ENCODE results near the gene BMPR1A.

BMPR1A gene

DNA sequence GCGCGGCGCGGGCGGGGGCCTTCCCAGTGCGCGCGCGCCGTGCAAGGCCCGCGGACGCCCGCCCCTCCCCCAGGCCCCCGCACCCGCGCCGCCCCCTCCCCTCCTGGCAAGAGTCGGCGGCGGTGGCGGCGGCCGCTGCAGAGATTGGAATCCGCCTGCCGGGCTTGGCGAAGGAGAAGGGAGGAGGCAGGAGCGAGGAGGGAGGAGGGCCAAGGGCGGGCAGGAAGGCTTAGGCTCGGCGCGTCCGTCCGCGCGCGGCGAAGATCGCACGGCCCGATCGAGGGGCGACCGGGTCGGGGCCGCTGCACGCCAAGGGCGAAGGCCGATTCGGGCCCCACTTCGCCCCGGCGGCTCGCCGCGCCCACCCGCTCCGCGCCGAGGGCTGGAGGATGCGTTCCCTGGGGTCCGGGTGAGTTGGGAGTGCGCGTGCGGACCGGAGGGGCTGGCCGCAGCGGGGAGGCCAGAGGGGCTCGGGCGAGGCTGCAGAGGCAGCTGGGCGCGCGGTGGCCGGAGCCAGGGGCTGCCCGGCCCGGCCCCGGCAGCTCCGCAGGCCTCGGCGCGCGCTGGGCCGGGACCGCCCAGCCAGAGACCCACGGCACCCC is at the start of gene BMPR1A:
Gene BMPR1A, plus strand, starts transcription at position 109 of the 602 bp plus-strand sequence. CDS start 119,400 bp downstream, outside the sequence.
- DNase-seq (ENCODE audit: low read depth in 2 of 2) = no peak

DNA sequence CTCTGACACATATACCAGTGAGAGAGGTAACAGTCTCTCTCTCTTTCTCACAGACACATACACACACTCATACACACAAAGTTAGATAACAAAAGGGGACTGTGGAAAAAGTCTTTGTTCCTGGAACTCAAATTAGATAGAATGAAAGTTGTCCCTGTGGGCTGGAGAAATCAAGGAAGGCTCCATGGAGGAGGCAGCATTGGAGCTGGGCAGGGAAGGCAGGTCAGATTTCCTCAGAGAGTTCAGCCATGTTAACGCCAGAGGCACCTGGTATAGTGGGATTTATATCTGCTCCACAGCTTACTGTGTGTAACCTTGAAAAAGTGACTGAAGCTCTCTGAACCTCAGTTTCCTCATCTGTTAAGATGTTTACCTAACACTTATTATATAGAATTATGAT is 49.4 kb upstream of the BMPR1A start:
- no peak for DNase-seq (ENCODE audit: low read depth in 2 of 2)

DNA sequence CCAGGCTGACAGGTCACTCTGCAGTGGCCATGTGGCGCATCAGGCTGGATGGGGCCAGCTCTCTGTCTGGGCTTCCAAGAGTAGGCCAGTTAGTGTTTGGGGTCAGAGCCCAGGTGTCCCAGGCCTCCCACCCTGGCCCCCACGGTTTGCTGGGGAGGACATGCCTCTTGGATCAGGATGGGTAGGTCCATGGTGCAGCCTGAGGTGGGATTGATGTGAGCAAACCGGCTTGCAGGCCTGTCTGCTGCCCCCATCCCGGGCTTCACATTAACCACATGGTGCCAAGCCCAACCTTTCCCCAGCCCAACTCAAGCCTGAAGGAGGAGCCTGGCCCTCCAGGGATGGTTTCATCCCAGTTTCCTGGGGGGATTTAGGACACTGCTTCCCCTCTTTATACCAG is 48.9 kb upstream of the BMPR1A start:
- no peak for DNase-seq (ENCODE audit: low read depth in 2 of 2)

DNA sequence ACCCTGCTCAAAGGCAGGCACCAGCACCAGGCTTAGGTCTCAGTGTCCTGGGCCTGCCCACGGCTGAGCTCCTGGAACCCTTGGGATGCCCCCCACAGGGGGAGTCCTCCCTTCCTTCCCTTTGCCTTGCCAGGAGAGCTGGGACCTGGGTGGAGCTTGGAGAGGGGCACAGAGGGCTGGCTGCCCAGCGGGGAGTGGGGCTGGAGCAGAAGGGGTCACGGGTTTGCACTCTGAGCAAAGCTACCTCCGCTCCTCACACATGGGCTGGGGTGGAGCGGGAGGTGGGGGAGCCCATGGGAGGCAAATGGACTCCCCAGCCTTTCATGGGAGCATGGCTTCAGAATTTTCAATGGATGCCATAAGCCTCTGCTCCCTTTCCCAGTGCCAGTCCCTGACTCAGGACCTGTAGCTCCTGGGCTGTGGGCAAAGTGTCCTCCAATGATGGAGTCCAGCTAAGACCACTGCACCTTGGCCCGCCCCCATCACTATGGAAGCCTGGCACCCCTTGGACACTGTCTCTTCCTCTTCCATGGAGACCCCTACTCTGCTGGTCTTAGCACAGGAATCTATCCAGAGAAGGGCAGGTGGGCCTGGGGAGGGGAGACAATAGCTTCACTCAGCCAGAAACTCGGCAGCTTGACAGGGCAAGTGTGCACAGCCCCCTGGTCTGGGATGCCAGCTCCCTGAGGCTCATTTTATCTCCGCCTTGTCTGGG is 48.2 kb upstream of the BMPR1A start:
- no peak for DNase-seq (ENCODE audit: low read depth in 2 of 2)

DNA sequence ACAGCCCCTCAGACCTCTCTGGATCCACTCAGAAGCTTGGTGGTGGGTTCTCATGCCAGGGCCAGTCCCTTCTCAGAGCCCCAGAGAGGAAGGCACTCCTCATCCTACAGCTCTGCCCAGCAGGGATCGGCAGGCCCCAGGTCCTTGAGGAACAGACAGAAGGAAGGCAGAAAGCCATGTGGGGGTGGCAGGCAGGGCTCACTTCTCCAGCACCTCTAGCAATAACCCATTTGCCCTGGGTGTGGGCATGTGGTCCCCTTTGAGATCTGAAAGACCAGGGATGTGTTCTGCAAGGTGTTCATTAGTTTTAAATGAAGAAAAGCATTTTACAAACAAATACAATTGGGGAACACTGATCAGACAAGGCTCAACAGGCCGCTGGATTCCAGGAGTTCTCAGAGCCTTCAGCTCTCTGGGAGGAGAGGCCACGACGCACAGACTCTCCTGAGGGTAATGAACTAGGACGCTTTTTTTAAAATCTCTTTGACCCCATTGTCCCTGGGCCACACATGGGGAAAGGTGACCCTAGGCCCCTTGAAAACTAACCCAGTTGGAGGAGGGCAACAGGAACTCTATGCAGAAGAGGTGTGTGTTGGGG is 47.5 kb upstream of the BMPR1A start:
- DNase-seq (ENCODE audit: low read depth in 2 of 2) = no peak

DNA sequence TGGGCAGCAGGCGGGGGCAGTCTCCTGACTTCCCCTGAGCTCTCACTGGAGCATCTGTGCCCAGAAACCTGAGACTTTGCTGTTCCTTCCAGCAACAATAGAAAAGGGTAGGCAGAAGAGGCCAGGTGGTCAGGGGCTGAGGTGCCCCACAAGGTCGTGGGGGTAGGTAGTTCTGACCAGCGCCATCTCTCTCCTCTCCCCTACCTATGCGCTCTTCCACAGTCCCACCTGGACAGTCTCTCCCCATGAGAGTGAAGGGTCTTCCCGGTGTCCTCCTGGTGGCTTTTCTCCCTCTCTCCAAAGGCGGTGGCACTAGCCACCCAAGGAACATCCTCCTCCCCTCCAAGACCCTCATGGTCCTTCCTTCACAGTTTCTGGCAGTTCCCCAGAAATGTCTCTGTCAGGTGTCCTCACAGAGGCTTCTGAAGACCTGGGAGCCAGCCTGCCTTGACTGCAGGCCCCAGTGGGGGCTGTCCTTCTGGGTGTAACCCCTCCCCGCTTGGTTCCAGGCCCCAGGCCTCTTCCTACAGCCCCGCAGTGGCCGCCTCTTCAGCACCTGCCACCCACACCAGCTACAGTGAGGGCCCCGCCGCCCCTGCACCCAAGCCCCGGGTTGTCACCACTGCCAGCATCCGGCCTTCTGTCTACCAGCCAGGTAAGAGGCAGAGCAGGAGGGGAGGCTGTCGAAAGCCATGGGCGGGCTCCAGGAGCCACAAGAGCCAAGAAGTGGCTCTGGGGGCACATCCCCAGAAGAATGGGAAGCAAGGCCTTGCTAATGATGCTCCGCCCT is 46.8 kb upstream of the BMPR1A start:
- no peak for DNase-seq (ENCODE audit: low read depth in 2 of 2)

DNA sequence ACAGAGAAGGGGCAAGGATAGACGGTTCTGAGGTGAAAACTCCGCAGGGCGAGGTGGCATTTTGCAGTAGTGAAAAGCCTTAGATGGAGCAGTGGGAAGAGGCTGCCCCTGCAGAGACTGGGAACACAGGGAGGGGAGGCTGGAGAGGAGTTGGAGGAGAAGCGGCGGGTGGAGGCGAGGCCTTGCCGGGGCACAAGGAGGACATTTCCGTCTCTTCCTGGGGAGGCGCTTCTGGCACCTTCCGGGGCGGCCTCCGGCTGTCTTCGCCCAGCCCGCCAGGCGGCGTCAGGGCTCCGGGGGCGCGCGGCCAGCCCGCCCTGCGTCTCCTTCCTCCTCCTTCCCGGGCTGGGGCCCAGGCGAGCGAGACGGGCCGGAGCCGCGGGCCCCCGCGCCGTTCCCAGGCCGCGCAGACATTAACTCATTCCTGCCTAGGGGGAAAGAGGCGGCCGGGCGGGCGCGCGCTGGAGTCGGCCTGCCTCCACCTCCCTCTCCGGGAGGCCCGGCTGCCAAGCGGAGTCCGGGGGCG is 45.4 kb upstream of the BMPR1A start:
- peak; percentile 78 to 79 for DNase-seq (ENCODE audit: low read depth in 2 of 2)

DNA sequence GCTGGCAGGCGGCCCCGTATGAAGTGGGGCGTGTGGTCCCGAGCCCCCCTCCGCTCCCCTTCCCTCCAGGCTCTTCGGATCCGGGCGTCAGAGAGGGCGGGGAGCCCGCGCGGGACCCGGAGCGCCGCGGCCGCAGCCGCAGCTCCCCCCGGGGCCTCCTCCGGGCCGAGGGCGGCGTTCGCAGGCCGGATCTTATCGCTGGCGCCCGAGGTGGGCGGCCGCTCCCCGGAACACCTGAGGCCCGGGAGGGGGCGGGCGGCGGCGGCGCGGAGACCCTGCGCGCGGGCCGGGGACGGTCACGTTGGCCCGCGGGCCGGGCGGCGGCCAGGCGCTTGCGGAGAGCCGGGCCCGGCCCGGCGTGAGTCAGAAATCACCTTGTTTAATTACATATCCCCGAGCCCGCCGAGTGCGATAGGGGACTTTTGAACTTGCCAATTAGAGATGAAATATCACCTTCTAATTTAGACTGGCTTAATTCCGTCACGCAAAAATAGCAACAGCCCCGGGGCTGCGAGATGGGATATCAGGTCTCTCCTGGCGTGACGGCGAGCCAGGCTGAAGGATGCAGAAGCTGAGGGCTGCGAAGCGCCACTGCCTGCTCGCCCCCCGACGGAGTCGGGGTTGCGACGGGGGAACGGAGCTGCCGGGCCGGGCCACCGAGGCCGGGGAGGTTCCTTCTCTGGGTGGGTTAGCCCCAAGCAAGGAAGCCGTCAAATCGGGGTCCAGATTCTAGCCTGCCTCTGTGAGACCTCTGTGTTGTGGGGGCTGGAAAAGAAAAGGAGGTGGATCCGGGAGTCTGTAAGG is 44.7 kb upstream of the BMPR1A start:
- peak; percentile 34 to 38 for DNase-seq (ENCODE audit: low read depth in 2 of 2)

DNA sequence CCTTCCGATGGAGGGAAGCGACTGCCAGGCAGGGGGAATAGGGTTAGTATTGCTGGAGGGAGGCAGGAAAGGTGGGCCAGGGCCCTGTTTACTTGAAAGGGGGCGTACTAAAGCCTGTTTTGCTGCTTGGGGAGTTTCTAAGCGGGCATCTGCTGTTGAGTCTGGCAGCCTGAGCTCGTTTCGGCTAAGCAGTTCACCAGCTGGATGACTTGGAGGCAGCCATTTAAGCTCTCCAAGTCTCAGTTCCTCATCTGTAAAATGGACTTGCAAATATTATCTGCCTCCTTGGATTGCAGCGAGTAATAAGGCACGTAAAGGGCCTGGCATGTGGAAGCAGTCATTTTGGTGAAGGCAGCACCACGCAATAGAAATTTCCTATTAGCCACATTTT is 44.1 kb upstream of the BMPR1A start:
- DNase-seq (ENCODE audit: low read depth in 2 of 2) = no peak

DNA sequence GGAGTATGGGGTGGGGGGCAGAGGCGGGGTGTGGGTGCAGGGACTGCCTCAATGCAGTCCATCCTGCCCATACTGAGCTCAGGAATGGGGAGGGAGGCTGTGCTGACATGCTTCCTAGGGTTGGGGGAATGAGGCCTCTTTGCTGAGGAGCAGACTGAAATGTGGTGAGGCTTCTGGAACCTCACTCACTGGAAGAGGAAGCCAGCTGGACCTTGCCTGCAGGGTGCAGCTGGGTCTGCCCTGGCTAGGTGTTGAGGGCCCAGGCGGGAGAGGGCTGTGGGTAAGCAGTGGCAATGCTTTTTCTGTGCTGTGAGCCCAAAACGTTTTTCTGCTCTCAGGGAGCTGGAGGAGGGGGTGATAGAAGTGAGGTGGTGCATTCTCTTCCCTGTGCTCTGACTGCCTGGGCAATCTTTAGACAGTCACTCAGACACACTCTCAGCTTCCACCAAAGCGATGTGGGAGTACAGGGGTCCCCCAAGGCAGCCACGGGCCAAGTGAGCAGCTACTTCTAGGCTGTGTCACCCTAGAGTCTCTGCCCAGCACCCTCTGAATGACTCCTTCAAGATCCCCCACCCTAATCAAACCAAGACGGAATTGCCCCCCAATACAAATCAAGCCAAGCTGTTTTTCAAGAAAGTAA is 41.1 kb upstream of the BMPR1A start:
- DNase-seq (ENCODE audit: low read depth in 2 of 2) = no peak

DNA sequence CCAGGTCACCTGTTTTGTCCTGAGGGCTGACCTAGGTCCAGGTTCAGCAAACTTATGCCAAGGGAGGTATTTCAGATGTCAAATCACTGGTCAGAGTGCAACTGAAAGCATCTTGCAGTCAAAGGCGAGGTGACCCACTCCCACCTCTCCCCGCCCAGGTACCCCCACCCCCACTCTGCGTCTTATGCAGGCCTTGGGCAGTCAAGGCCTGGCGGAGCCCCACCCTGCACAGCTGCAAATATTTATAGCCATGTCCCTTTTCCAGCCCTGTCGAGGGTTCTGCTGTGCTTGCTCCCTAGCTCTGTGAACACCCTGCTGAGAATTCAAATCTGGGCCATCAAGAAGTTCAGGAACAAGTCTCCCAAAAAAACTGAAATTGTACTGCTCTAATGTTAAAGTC is 40.6 kb upstream of the BMPR1A start:
- DNase-seq (ENCODE audit: low read depth in 2 of 2) = no peak

DNA sequence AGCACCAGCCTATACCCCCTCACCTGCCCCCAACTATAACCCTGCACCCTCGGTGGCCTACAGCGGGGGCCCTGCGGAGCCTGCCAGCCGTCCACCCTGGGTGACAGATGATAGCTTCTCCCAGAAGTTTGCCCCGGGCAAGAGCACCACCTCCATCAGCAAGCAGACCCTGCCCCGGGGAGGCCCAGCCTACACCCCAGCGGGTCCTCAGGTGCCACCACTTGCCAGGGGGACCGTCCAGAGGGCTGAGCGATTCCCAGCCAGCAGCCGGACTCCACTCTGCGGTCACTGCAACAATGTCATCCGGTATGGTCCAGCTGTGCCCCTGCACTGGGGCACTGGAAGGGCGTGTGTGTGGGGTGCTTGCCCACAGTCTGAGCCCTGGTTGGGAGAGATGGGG is 40.0 kb upstream of the BMPR1A start:
- DNase-seq (ENCODE audit: low read depth in 2 of 2) = no peak

DNA sequence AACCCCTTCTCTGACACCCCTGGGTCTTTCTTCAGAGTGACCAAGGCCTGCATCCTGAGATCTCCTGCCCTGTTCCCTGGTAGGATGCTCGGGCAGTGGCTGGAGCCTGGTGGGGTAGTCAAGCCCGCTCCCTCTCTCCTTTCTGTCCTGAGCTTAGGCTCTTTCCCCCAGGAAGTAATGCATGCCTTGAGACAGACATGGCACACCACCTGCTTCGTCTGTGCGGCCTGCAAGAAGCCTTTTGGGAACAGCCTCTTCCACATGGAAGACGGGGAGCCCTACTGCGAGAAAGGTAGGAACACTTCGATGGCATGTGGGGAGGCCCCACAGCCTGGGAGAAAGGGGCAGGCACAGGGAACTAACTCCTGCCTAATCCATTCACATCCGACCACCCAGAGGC is 37.9 kb upstream of the BMPR1A start:
- DNase-seq (ENCODE audit: low read depth in 2 of 2) = no peak

DNA sequence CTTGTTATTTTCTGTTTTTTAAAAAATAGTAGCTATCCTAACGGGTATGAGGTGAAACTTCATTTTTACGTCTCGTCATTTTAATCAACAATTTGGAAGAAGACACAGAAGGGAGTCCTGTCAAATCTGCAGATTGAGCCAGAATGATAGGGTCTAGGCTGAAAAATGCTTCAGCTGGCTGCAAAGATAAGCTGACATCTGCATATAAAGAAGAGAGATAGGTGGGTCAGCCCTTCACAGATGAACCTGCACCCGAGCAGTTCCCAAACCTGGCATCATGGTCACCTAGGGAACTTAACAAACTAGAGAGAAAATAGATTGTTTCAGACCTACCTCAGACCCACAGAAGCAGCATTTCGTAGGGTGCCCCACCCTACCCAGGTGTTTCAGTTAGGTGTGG is 35.2 kb upstream of the BMPR1A start:
- no peak for DNase-seq (ENCODE audit: low read depth in 2 of 2)

DNA sequence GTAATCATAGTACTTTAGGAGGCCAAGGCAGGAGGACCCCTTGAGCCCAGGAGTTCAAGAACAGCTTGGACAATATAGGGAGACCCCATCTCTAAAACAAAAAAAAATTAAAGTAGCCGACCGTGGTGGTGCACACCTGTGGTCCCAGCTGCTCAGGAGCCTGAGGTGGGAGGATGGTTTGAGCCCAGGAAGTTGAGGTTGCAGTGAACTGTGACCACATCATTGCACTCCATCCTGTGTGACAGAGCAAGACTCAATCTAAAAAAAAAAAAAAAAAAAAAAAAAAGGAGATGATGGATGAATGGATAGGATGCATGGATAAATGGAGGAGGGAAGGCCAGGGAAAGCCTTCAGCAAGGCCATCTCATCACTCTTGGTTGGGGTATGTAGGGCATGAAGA is 33.4 kb upstream of the BMPR1A start:
- no peak for DNase-seq (ENCODE audit: low read depth in 2 of 2)

DNA sequence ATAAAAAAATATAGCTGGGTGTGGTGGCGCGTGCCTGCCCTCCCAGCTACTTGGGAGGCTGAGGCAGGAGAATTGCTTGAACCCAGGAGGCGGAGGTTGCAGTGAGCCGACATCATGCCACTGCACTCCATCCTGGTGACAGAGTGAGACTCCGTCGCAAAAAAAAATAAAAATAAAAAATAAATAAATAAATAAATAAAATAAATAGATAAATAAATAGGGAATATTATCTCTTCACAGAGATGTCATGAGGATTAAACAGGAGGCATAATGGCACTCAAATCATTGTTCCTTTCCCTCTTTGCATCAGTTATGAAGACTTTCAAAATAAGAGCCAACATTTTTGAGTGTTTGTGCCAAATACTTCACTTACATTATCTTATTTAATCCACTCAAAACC is 32.0 kb upstream of the BMPR1A start:
- no peak for DNase-seq (ENCODE audit: low read depth in 2 of 2)

DNA sequence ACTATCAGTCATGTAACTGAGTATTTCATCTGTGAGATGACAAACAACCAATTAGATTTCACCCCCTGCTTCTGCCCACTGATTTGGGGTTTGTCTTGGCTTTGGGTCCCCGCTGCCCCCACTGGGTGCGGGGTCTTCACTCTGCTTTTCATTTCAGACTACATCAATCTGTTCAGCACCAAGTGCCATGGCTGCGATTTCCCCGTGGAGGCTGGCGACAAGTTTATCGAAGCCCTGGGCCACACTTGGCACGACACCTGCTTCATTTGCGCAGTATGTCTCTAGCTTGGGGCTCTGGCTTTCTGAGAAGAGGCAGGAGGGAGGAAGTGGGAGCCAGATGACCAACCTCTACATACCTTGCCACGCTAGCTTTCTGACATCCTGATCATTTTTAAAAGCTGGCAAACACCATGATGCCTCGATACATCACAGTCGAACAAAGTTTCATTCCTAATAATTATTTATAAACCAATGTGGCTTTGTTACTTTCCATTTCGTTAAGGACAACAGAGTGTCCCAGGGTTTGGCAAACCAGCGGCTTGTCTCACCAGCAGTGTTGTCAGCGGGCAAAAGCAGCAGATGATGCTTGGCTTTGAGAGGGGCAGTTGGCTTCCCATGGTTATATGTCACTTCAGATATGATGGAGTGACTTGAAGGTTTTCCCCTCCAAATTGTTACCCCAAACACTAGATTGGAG is 30.3 kb upstream of the BMPR1A start:
- DNase-seq (ENCODE audit: low read depth in 2 of 2) = no peak

DNA sequence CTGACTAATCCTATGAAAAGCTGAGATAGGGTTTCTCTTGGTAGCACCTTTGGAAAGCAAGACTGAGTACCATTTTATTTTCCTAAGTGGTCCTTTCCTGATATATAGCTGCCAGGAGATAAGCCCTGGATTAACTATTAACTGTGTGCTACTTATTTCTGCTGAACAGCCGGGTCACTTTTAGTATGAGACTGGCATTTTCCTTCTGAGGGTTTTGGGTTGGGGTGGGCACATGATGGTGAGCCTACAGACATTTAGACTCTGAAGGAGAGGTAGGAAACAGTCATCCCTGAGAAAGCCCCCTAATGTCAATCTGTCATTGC is 29.8 kb upstream of the BMPR1A start:
- DNase-seq (ENCODE audit: low read depth in 2 of 2) = no peak

DNA sequence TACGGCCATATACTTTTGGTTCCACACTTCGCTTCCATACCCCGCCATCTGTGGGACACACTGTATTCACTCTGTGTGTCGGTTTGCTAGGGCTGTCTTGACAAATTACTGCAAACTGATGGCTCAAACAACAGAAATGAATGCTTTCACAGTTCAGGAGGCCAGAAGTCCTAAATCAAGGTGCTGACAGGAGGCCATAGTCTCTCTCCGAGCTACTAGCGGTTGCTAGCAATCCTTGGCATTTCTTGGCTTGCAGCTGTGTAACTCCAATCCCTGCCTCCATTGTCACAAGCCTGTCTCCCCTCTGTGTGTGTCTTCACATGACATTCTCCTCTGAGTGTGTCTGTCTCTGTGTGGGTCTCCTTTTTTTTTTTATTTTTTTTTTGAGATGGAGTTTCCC is 28.9 kb upstream of the BMPR1A start:
- DNase-seq (ENCODE audit: low read depth in 2 of 2) = no peak

DNA sequence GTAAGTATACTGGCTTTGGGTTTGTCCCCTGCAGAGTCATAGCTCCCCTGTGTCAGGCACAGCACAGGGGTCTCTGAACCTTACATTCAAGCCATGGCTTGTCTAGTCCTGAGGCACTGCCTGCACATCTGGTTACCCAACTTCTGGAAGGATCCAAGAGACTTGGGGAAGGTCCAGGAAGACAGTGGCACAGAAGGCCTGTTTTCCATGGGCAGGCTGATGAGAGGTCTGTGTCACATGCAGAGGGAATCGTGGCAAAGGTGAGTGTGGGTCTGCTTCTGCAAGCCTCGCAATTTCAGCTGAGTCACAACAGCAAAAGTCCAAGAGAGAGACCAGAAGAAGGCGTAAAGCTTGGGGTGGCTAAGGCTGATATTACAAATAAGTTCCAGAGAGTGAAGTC is 28.4 kb upstream of the BMPR1A start:
- DNase-seq (ENCODE audit: low read depth in 2 of 2) = no peak

DNA sequence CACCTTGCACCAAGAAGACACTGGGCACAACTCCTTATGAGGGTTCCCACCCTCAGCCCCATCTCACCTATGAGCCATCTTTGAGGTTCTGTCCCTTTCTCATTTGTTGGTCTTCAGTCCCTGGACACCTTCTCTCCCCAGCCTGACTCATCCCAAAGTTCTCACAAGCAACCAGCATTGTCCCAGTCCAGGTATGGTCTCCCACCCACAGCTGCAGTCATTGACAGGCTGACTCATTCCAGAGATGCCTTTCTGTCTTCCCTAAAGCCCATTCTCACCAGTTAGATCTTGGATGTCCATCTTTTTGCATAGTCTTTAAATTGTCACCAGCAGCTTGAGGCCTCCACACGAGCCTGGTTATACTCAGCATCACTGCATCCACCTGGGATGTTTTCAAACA is 26.7 kb upstream of the BMPR1A start:
- DNase-seq (ENCODE audit: low read depth in 2 of 2) = no peak
